CD4-positive, alpha-beta T cell treated with Interleukin-12 subunit alpha and Interleukin-12 subunit beta, for 1 hour (primary cell): Measurements from ENCODE around the gene TAF3.

Source experiments
- DNase-seq: peaks from one replicate; pipeline ENCODE4 v3.0.0-alpha.2; 2020

The TAF3 gene

DNA sequence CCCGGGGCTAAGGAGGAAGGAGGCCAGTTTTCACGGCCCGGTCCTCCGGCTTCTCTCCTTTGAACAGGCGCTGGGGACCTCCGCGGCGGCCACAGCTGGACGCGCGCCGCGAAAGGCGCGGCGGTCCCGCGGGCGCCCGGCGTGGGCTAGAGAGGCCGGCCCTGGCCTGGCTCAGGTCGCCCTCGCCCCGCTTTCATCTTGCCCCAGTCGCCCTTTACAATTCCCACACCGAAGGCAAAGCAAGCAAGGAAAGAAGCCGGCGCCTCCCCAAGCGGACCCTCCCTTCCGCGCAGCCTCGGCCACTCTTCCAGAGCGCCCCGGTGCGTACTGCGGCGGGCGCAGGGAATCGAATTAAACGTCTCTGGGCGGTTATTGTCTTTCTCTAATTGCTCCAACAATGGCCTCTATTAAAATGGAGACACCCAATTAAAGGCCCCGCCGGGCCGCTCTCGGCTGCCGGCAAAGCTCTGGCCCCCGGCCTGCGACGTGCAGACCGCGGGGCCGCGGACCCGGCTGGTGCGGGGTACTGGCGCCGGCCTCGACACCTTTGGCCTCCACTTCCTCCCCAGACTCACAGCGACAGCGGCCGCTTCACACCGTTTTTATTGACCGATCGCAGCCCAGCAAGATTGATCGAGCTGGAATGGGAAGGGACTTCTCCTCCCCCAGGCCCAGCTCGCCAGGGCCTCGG is 231.7 kb downstream of the TAF3 start:
- no peak for DNase-seq

DNA sequence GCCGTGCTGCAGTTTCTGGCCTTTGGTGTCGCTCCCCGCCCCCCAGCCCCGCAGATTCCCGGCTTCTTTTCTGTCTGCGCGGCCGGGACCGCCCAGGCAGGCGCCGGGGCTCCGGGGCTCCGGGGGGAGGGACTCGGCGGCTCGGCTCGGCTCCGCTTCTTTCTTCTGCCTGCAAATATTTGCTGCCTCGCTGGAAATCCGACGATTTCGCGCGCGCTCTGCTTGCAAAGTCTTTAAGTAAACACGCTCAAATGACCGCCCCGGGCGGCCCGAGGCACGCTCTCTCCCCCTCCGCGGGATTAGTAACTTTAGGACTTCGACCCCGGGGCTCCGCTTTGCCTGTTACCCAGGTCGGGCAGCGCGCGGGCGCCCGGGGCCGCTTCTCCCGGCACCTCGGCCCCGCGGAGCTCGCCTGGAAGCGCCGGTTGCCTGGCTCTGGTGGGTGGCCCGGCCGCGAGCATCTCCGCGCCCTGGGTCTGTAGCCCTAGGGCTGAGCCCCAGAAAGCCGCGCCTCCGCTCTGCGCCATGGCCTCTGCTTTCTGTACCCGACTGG is 232.3 kb downstream of the TAF3 start:
- no peak for DNase-seq

DNA sequence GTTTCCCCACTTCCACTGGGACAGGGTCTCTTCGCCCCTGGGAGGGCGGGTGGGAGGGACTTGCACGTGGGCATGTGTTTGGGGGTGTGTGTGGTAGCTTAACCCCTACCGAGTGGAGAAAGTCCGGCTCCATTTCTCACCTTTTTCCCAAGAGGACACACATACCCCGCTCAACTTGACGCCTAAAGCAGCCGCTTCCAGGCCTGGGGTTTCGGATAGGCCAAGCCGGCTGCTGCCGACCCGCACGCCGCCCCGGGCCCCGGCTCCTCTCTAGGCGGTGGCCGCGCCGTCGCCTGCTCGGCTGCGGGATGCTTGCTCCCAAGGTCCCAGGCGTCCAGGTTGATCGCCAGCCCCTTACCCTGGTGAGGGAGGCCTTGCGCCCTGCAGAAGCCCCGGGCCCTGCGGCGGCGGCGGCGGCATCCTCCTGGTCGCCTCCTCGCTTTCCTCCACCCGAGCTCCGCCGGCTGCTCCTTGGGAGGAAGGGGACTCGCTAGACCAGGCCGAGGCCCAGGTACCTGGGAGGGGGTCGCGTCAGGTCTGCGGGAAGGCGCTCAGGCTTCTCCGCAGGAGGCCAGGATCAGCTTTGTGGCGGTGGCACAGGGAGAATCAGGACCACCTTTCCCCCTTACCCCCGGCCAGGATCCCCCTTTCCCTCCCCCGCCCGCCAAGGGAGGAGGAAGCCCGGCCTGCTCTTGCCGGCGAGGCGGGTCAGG is 233.0 kb downstream of the TAF3 start:
- no peak for DNase-seq

DNA sequence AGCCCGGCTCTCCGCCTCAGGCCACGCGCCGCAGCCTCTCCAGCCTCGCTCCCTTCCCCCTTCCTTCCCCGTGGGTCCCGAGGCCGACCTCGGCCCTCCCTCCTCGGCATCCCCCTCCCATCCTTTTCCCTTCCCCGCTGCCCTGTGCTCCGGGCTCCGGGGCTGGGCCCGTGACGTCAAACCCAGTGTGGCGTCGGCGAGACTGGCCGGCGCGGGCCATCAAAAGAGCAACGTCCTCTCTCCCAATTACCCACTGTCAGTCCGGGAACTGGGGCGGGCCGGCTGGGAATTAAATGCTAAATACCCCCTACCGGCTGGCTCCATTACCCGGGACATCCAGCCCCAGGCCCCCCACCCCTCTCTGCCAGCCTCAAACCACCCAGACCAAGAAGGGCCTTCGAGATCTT is 233.5 kb downstream of the TAF3 start:
- no peak for DNase-seq

DNA sequence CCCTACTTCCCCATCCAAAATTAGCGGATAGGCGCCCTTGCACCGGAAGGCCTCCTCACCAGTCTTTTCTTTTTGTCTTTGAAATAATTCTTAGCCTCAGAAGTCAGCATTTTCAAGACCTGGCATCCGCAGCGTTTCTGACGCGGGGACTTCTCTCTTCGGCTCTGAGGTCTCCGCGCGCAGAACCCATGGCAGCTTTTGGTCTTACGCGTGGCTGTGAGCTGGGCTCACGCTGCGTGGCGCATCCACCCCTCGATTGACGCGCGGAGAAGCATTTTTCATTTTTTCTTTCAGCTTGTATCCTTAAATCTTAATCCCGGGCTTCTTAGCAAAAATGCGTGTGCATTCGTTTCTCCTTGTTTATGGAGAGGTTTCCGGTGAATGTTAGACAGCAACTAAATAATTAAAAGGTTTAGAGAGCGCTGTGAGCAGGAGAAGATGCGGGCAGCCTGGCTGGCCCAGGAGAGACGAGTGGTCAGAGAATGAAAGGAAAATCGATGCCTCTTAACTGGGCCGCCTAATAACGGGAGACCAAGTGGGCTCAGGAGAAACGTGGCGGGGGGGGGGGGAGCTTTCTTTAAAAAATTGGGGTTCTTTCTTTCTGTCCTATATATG is 234.1 kb downstream of the TAF3 start:
- no peak for DNase-seq

DNA sequence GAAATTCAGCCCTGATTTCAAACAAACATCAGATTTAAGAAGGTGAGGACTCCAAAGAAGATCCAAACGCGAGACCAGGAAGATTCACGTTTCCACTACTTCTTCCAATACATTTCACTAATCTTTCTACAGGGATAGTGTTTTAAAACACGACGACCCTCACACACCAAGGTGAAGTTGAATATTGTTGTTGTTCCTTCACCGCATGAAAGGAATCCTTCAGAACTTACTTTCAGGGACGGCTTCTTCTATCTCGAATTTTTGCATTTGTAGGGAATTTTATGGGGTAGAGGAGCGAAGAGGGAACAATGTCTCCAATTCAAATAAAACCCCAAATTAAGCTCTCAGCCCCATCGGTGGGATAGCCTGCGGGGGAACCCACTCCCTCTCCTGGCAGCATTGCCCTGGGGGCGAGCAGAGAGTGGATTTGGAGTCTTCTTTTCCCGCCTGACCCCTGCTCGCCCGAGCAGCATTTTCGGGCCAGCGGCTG is 234.7 kb downstream of the TAF3 start:
- no peak for DNase-seq

DNA sequence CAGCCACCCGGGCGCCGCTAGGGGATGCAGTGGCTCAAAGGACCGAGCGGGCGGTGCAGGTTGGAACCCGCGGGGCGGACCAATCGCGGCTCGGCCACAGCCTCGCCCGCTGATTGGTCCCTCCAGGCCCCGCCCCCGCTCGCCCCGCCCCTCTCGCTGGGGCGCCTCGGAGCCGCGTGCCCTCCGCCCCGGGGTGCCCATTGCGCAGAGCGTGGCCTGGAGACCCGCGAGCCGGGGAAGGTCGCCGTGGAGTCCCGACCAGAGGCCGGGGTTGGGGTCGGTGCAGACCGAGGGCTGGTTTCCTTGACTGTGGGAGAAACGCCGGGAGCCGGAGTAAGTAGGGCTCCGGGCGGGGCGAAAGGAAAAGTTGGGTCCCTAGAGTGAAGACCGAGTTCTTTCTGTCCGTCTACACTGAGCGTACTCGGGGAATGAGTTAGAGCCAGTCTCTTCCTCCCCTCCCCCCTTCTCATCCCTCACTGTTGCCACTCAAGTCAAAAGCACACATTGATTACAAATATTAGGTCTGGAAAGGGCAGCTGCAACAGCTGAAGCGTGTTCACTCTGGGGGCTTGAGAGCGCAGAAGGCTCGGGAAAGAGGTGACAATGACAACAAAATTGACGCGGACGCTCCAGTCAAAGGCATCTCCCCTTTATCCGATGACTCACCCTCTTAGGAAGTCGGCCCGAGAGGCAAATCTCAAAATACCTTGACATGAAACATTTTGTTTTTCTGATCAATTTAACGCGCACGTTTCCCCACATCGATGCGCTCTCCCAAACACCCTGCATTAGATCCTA is 235.3 kb downstream of the TAF3 start:
- peak; percentile 95 for DNase-seq

DNA sequence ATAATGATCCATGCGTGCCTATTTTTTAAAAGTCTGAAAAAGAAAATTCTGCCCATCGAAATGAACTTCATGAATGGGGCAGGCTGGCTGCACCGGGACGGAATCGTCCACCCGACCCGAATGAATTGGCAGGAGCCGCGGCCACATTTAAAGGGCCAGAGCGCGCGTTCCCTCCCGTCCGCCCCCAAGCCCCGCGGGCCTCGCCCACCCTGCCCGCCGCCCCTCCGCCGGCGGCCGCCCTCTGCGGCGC is 235.9 kb downstream of the TAF3 start:
- no peak for DNase-seq

DNA sequence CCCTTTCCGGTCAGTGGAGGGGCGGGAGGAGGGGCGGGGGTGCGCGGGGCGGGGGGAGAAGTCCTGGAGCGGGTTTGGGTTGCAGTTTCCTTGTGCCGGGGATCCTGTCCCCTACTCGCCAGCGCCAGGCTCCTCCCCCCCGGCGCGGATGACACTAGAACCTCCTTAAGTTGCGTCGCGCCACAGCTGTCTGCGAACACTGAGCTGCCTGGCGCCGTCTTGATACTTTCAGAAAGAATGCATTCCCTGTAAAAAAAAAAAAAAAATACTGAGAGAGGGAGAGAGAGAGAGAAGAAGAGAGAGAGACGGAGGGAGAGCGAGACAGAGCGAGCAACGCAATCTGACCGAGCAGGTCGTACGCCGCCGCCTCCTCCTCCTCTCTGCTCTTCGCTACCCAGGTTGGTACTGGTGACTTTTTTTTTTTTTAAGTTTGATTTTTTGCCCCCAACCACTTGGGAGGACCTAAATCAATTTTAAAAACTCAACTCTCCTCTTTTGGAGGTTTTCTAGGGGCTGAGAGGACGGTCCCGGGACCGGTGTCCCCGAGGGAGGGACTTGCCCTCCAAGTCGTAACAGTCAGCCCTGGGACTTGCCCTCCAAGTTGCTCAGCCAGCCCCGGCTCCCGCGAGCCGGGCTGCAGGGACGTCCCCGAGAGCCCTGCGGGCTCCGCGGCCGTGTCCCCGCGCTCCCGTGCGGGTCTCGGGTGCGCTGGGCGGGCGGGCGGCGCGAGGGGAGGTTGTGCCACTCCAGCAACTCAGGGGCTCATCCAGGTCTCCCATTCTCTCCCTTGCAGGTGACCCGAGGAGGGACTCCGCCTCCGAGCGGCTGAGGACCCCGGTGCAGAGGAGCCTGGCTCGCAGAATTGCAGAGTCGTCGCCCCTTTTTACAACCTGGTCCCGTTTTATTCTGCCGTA is 236.4 kb downstream of the TAF3 start, which contains the start of gene GATA3:
TSS of gene GATA3 (plus strand) at position 195 of the 914 bp plus-strand sequence. CDS start 968 bp downstream, outside the sequence.
- peak; percentile 87 for DNase-seq

DNA sequence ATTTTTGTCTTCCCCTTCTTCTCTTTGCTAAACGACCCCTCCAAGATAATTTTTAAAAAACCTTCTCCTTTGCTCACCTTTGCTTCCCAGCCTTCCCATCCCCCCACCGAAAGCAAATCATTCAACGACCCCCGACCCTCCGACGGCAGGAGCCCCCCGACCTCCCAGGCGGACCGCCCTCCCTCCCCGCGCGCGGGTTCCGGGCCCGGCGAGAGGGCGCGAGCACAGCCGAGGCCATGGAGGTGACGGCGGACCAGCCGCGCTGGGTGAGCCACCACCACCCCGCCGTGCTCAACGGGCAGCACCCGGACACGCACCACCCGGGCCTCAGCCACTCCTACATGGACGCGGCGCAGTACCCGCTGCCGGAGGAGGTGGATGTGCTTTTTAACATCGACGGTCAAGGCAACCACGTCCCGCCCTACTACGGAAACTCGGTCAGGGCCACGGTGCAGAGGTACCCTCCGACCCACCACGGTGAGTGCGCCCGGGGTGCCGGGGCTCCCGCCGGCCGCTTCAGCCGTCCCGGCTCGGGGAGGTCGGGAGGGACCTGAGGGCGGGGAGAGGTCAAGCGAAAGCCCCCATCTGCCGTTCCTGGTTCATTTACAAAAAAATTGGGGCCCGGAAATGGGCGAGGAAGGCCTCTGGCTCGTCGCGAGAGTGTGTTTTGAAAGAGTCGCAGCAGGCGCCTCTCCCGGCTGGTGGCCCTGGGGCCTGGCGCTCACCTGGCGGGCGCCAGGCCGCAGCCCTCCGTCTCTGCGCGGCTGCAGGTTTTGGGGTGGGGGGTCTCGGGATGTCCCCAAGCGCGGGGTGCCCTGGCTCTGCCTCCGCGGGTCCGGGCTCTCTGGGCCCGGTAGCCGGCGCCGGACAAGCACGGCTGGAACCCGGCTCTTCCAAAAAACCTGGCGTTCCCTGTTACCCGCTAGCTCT is 237.4 kb downstream of the TAF3 start:
- no peak for DNase-seq

DNA sequence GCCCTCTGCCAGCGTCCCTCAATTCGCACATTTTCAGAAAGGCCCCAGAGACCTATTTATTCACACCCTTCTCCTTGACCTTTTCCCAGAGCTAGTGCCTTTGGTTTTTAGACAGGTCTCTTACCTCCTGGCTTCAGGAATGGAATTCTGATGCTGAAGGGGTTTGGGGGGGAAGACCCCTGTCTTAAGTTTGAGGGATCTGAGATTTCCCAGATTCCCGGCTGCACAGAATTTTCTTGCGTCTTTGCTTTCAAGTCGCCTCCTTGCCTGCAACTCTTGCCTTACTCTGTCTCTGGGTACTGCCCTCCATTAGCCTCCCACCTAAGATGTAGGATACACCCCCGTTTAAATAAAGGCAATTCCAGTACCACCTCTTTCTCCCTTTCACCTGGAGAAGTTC is 238.1 kb downstream of the TAF3 start:
- no peak for DNase-seq

DNA sequence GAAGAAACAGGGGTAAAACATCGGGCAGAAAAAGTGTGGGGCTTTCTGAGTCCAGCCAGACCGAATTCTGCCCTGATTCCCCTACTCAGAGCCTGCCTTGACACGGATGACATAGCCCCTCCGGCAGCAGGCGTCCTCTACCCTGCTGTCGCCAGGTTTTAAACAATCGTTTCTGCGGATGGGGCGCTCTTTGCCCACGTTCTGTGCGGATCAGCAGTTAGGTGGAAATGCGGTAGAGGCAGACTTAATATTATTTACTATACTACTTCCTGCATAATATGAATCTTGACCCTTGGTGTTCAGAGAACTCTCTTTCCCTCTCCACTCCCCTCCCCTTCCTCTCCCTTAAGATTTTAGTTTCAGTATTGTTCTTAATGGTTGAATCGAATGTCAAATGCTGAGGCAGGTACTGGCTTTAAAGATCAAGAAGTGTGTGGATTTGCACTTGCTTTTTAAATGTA is 238.6 kb downstream of the TAF3 start:
- DNase-seq, result peak; percentile 67

DNA sequence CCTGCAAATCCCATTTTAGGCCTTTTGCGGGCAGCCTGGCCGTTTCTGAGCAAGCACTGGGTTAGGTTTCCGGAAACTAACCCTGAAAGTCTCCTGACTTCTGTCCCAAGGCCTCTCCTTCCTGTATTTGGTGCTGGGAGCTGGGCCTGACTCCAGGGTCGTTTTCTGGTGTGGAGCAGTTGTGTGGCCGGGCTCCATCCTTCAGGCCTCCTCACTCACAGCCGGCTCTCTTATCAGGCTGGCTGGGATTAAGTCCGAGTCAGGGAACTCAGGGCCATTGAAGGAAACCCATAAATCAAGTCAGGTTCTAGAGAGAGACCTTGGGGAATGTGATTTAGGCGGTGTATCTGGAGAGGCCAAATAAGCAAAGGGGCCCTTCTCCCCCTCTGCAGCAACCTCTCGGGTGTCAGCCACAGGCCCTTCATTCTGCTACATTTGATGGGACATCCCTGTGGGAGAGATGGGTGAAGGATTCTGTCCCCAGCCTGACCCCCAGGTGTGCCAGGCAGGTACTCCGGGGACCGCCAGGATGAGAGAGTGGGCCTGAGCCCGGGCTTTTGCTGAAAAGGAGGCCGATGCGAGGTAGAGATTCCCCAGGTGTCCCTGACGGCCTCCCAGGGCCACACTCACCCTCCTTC is 239.4 kb downstream of the TAF3 start:
- no peak for DNase-seq

DNA sequence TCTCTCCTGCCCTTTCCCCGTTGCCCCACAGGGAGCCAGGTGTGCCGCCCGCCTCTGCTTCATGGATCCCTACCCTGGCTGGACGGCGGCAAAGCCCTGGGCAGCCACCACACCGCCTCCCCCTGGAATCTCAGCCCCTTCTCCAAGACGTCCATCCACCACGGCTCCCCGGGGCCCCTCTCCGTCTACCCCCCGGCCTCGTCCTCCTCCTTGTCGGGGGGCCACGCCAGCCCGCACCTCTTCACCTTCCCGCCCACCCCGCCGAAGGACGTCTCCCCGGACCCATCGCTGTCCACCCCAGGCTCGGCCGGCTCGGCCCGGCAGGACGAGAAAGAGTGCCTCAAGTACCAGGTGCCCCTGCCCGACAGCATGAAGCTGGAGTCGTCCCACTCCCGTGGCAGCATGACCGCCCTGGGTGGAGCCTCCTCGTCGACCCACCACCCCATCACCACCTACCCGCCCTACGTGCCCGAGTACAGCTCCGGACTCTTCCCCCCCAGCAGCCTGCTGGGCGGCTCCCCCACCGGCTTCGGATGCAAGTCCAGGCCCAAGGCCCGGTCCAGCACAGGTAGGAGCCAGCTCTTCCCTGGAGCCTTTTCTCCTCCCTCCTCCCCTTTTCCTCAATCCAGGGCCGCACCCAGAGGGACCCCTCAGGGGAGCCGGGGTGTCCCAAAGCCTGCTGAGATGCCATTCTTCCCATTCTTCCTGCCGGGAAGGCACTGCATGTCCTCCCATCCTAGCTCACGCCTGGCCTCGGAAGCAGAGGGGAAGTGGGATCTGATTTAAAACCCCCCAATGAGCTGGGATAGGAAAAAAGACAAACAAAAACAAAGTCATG is 240.2 kb downstream of the TAF3 start:
- DNase-seq, result no peak

DNA sequence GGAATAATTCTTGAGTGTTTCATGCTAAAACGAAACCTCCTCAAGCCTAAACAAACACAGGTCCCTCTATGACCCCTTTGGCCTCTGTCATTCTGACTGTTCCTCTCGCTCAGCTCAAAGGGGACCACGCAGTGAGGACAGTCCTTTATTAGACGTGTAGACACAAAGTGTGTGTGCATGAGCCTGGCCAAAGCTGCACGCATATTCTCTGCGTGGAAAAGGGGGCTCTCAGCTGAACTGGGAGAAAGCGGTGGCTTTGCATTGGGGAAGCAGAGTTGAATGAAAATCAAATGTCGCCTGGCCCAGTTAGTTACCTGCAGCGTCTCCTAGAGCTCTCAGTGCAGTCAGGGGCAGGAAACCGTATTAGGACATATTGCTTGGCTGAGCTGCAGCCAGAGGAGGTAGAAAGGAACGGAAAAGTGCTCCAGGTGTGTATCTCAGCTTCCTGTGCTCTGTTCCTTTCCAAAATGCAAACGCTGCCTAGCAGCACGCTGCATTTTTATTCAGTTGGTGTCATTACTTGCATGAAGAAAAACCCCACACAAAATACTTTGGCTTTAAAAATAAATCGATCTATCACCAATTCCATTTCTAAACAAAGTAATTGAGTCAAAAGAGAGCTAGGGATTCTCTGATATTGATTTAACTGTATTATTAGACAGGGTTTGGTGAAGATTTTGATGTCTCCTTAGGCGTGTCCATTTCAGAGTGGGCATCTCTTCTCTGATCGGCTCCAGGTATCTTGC is 241.1 kb downstream of the TAF3 start:
- DNase-seq, result no peak

DNA sequence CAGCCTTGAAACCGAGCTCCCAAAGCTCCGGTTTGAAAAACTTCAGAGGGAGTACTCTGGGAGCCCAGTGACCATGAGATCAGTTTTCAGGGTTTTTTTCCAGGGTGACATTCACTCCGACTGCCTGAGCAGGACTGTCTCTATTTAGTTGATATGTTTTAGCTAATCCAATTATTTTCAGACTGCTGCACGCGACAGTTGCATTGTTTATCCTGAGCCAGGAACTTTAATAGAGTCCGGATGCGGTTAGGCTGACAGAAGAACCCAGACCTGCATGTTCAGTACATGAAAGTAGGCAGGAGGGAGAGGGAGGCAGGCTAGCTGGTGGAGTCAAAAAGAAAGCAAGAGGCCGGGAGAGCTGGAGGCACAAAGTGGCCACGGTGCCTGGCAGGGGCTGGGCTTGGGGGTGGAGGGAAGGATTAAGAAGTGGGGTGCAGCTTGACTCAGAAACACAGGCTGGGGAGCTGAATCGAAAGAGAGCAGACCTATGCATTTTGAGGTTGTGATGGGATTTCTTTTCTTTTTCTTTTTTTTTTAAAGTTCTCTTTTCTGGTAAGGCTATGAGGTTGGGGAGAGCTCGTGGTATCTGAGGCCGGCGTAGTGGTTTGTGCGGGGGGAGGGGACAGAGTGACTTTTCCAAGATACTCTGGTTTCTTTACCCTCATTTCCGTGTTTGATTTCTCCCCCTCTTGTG is 241.9 kb downstream of the TAF3 start:
- DNase-seq, result peak; percentile 70

DNA sequence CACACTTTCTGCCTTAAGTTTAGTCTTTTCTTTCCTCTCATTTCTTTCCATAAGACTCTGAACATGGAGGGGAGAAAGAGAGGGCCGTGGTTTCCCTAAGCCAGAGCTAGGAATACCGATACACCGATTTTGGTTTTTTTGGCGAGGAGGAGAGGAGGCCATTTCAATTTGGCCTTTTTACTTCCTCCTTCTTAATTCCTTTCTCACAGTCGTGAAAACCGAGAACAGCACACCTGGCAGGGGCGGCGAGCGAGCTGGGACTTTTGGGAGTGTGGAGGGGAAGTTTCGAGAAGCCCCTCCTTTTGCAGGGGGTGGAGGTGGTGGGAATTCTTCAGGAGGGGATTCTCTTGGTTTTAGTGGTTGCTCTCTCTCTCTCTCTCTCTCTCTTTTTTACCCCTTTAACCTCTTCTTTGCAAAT is 242.4 kb downstream of the TAF3 start:
- DNase-seq, result no peak
